ENCODE data around the gene VIL1.
A peak's percentile ranks its signal among the peaks of the same experiment; 100 is the strongest.

- no peak for TF ChIP-seq CTCF (IDR thresholded peaks at IDR 0.05)
- TF ChIP-seq POLR2A (IDR thresholded peaks at IDR 0.05), result peak in 2 of 3 donors; percentile 20 to 79
These were observed 37.0 kb upstream of the VIL1 start, which contains the start of gene SLC11A1 for GRCh38 chr2:218381916-218382366.
